ENCODE data around the gene TMEM94.

DNA sequence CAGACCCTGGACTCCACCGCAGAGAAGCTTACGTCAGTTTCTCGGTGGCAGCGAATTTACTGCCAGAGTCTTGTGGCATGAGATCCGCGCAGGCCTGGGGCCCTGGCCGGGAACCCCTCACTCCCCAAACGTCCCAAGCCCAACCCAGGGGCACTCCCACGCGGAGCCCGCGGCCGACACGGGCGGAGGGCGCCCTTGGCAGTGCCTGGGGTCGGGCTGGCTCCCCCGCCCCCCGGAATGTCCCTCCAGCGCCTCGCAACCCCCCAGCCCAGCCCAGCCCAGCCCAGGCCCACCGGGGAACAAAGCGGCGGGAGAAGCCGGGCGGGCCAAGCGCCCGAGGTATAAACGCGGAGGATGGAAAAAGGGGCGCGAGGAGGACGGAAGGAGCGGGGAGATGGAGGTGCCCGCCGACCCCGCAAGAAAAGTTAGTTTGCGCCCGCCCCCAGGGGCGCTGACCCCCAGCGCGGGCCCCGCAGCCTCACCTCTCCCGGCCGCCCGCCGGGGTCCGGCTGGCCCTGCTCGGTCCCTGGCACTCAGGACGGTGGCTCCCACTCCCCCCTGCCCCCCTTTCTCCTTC is 58.6 kb downstream of the TMEM94 start:
- TF ChIP-seq, protein P1, sequence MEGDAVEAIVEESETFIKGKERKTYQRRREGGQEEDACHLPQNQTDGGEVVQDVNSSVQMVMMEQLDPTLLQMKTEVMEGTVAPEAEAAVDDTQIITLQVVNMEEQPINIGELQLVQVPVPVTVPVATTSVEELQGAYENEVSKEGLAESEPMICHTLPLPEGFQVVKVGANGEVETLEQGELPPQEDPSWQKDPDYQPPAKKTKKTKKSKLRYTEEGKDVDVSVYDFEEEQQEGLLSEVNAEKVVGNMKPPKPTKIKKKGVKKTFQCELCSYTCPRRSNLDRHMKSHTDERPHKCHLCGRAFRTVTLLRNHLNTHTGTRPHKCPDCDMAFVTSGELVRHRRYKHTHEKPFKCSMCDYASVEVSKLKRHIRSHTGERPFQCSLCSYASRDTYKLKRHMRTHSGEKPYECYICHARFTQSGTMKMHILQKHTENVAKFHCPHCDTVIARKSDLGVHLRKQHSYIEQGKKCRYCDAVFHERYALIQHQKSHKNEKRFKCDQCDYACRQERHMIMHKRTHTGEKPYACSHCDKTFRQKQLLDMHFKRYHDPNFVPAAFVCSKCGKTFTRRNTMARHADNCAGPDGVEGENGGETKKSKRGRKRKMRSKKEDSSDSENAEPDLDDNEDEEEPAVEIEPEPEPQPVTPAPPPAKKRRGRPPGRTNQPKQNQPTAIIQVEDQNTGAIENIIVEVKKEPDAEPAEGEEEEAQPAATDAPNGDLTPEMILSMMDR (IDR thresholded peaks at IDR 0.05), result no peak
- TF ChIP-seq POLR2A (IDR thresholded peaks at IDR 0.05), result peak in 1 of 2 donors; percentile 22
- no peak for TF ChIP-seq POLR2AphosphoS5 (IDR thresholded peaks at IDR 0.05)

All from gastroesophageal sphincter (tissue), 3 donors.